Stimulated activated CD8-positive, alpha-beta memory T cell treated with anti-CD3 and anti-CD28 coated beads, Interleukin-4, amount 100 ng/mL, for 24 hours (primary cell): ENCODE data around the gene G0S2.
A peak's percentile ranks its signal among the peaks of the same experiment; 100 is the strongest.

Experiments
- DNase-seq: peaks from one replicate; pipeline ENCODE4 v3.0.0-alpha.2; 2020; ENCODE audit warnings: low read depth

Gene G0S2

GRCh38 chr1:209648931-209649776 is 26.1 kb upstream of the G0S2 start:
- DNase-seq = no peak

GRCh38 chr1:209650454-209650853 is 24.8 kb upstream of the G0S2 start:
- DNase-seq = no peak

- DNase-seq = peak; percentile 49
Observed at GRCh38 chr1:209651138-209651587, 24.0 kb upstream of the G0S2 start.

DNA sequence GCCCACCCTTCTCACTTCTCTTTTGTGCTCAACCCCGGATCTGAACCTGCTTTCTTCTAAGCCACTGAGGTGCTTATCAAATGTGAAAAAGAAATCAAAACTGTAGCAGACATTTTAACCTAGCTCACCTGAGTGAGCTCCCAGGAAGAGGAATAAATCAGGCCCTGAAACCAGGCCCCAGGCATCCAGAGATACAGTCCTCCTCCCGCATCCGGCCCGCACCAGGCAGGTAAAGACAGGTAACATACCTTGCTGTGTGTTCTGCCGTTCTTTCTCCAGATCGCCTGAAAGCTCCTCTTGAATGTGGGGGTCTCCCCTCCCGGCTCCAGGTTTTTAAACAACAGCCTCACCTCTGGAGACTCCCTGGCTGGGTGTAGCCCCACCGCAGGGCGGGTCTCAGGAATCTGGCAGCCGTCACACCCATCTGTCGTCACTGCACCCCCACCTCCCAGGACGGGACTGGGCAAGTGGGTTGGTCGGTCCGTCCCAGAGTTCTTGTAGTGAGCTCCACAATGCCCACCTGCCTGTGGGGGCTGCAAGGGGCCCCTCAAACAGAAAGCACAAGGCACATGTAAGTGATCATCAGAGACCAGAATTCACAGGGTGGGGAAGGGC is 23.0 kb upstream of the G0S2 start, which contains the start of gene LAMB3:
Gene LAMB3, minus strand, starts transcription at position 305 of the 615 bp plus-strand sequence. CDS start 1,481 bp downstream, outside the sequence.
- no peak for DNase-seq

GRCh38 chr1:209652873-209653401 is 22.3 kb upstream of the G0S2 start:
- peak; percentile 17 for DNase-seq

- no peak for DNase-seq
Observed at GRCh38 chr1:209653915-209654351, 21.3 kb upstream of the G0S2 start.

DNA sequence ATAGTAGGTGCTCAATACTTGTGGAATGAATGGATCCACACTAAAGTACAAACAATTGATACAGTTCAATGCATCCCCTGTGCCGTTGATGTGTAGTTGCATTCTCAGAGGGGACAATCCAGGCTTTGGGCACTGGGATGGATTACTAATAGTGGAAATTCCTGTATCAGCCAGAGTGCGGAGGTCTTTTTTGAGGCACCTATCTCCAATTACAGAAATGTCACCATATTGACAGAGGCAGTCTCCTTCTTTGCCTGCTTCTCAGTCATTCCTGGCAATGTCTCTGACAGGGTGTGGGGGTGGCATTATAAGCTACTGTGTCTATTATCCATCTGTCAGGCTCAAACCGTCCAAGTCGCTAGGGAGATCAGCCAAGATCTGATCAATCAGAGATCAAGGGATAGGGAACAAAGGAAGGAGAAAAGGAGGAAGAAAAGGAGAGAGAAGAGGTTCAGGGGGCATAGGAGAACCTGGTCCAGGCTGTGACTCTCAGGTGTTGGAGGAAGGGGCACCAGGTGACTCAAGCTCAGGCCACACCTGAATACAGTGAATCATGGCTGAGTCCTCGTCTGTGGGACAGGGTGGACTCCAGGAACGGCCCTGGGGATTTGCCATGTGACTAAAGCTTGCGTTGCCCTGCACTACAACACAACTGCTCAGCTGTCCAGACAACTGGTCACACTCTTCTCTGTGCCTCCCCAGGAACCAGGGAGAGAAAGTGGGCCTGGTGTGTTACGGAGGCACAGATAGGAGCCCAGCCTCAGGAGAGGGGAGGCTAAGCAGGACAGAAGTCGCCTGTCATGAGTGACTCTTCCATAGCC is 19.6 kb upstream of the G0S2 start:
- DNase-seq = no peak

DNA sequence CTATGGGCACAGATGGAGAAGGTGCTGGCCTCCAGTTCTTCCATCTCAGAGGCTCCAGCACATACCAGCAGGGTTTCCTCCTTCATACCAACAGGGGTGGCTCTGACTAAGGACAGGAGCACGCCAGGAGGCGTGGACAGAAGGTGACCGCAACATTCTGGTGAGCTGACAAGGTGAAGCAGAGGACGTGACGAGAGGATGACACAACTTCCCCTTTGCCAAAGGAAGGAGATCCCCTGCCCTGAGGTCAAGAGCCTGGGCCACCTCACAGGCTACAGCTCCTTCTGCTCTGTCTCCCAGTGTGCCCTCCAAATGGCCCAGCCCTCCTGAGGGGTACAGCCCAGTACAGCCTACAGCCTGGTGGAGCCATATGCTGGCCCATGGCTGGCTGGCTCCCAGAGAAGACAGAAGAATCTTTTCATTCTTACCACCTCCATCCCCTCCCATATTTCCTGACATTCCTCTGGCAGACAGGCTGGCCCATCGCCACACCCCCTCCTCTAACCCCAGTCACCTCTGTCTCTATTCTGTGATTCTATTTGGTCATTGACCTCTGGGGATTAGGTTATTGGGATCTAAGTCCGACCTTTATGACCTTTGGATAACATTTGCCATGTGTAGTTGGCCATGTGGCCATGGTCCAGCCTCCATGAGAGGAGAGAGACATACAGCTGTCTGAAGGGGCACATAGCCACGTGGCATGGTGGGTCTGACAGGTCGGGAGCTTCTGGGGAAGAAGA is 17.9 kb upstream of the G0S2 start:
- DNase-seq = no peak

DNA sequence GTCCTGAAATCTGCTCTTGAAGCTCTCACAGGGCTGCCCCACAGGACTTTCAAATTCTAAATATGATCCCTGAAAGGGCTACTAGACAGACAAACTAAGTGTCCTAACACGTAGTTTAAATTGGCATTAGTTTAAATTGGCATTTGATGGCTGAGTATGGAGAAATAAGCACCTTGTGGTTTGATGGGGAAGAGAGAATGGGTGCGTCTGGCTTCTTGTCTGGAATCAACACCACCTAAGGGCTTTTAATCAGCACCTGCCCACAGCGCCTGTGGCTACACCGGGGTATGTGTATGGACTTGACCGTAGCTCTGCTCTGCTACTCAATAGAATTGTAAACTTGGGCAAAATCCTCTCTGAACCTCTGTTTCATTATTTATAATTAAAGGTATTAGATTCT is 17.3 kb upstream of the G0S2 start:
- no peak for DNase-seq

DNA sequence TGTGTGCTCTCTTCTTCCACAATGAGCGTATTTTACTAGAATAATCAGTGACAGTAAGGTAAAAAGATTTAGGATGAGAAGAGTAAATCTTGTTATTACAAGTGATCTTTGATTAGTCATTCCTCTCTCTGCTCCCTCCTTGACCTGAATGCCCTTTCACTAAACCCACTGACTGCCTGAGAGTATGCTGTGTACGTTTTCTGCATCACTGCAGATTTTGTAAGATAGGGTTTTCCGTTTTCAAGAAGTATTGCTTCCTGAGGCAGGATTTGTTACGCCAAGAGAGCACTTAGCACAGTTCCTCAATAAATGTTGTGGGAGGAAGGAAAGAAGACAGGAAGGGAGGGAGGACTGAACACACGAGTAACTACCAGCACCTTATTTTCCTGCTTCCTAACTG is 15.3 kb upstream of the G0S2 start:
- no peak for DNase-seq

- DNase-seq = no peak
Observed at GRCh38 chr1:209661071-209661470, 14.1 kb upstream of the G0S2 start.

GRCh38 chr1:209662879-209663327 is 12.3 kb upstream of the G0S2 start:
- no peak for DNase-seq

DNA sequence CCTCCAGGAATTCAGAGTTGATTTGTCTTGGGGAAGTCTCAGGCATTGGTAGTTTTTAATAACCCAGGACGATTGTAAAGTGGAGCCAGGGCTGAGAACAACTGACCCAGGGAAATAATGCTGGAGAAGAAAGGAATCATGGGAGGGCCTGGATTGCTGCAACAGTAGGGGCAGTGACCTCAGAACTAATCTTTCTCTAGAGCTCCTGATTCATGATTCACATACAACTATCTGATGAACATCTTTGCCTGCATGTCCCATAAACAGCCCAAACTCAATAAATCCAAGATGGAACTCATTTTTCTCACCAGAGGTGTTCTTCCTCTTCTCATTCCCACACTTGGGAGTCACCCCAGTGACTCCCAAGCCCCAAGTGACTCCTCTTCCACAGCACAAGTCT is 8.1 kb upstream of the G0S2 start:
- DNase-seq = no peak

DNA sequence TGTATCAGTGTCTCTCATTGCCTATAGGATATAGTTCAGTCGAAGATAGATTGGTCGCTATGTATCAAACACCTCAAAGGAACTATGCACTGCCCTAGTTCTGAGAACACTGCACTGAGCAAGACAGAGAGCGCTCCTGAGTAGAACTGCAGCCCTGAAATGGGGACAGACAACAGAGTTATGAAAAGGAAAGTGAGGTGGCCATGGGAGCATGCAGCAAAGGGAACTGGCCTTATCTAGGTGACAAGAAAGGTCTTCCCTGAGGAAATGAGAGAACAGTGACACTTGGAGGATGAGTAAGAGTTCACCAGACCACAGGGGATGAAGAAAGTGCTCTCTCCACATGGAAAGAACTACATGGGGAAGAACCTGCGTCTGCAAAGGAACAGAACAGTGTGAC is 7.5 kb upstream of the G0S2 start:
- no peak for DNase-seq

GRCh38 chr1:209670441-209671082 is 4.7 kb upstream of the G0S2 start:
- DNase-seq = no peak

DNA sequence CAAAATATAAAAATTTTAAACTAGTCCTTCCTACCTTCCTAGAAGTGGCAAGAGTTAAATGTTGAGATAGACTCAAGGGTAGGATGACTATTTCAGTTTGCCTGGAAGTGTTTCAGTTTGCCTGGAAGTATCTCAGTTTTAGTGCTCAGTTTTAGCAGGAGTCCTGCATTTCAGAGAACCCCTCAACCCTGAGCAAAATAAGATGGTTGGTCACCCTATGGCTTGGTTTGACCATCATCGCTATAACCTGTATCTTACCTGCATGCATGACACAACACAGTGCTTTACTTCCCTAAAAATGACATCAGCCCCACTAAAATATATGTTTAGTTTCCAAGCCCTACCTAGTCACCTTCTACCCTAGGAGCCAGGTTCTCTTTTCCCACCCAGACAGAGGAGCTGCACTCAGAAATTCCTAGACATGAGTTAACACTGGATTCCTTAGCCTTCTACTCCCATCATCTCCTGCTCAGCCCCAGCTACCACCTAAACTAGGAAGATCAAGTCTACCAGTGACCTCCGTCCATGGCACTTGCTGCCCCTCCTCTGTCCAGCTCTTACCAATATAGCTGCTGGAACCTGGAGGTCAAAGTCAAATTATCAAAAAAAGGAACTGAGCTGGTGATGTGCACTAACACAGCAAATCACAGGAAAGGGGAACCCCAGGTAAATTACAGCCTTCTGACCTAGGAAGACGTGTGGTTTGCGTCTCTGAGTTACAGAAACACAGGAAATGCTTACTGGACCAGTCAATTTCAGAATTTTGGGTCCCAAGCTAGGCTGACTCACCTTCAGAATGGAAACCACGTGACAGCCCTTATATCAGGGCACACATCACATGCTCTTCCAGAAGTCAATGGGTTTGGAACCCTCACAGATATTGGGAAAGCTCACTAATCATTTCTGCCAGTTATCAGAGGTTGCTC is 2.2 kb upstream of the G0S2 start:
- no peak for DNase-seq

DNA sequence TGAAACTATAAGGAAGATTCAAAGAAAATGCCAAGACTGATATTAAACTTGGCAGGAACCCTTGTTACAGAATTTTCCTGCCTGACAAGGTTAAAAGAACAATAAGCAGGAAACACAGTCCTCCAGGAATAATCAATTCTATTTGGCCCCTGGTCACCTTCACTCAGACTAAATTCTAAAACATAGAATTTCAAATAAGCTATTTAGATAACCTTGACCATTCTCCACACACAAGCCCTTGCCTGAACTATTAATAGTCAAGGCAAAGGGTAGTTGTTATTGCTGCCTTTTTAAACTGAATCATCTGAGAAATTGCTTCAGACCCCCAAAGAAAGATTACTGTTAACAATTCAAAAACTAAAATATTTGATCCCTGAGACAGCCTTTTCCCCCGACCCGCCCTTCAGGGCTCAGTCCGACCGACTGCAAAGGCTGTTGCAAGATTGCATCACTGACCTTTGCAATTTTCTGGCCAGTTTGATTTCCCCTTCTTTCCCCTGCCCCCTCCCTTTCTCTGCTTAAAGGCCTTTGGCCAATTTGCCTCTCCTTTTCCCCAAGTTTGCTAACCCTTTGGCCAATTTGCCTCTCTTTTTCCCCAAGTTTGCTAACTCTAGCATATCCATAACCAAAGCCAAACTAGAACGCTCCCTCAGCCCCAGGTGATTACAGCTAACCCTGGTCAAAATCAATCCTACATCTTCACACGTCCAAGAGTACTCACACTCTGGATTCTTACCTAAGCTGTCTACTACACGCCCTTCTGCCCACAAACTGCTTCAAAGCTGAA is 1.4 kb upstream of the G0S2 start:
- DNase-seq = no peak

- DNase-seq = no peak
Observed at GRCh38 chr1:209675565-209676154, 448 bp downstream of the G0S2 start.
